Astrocyte of the hippocampus (primary cell): ENCODE data around the gene GUCY1A2.

ENCODE experiments used
- DNase-seq: peaks from one replicate; pipeline ENCODE4 v3.0.0; 2011; ENCODE audit warnings: low read depth, low spot score

The GUCY1A2 gene

GRCh38 chr11:106998116-106998915 lies 20.0 kb downstream of the GUCY1A2 start:
- DNase-seq, result no peak

GRCh38 chr11:106997227-106997626 lies 21.0 kb downstream of the GUCY1A2 start:
- DNase-seq, result no peak

GRCh38 chr11:106996691-106997090 lies 21.6 kb downstream of the GUCY1A2 start:
- DNase-seq, result no peak

GRCh38 chr11:106990331-106990730 lies 27.9 kb downstream of the GUCY1A2 start:
- DNase-seq, result no peak

- no peak for DNase-seq
Measured at GRCh38 chr11:106989078-106989455, 29.2 kb downstream of the GUCY1A2 start.

- DNase-seq, result peak; percentile 70
Measured at GRCh38 chr11:106988151-106989077, 29.9 kb downstream of the GUCY1A2 start.

- no peak for DNase-seq
Measured at GRCh38 chr11:106986673-106987072, 31.6 kb downstream of the GUCY1A2 start.

GRCh38 chr11:106986261-106986660 lies 32.0 kb downstream of the GUCY1A2 start:
- DNase-seq, result peak; percentile 41

- no peak for DNase-seq
Measured at GRCh38 chr11:106983991-106984390, 34.3 kb downstream of the GUCY1A2 start.

- no peak for DNase-seq
Measured at GRCh38 chr11:106983261-106983660, 35.0 kb downstream of the GUCY1A2 start.

- DNase-seq, result no peak
Measured at GRCh38 chr11:106974831-106975230, 43.4 kb downstream of the GUCY1A2 start.

GRCh38 chr11:106971864-106972263 lies 46.4 kb downstream of the GUCY1A2 start:
- DNase-seq, result no peak

- no peak for DNase-seq
Measured at GRCh38 chr11:106969644-106970355, 48.5 kb downstream of the GUCY1A2 start.

- no peak for DNase-seq
Measured at GRCh38 chr11:106962995-106963394, 55.3 kb downstream of the GUCY1A2 start.

- DNase-seq, result peak; percentile 76
Measured at GRCh38 chr11:106961518-106961917, 56.8 kb downstream of the GUCY1A2 start.

- DNase-seq, result peak; percentile 32
Measured at GRCh38 chr11:106961048-106961447, 57.2 kb downstream of the GUCY1A2 start.

- DNase-seq, result peak; percentile 33
Measured at GRCh38 chr11:106959800-106960199, 58.5 kb downstream of the GUCY1A2 start.

GRCh38 chr11:106959386-106959785 lies 58.9 kb downstream of the GUCY1A2 start:
- DNase-seq, result no peak

GRCh38 chr11:106958517-106959248 lies 59.6 kb downstream of the GUCY1A2 start:
- no peak for DNase-seq

GRCh38 chr11:106957030-106957482 lies 61.2 kb downstream of the GUCY1A2 start:
- DNase-seq, result no peak

- no peak for DNase-seq
Measured at GRCh38 chr11:106950067-106950491, 68.2 kb downstream of the GUCY1A2 start.
